Endothelial cell of umbilical vein (primary cell): ENCODE results near the gene SEMA3A. TPM values are rescaled to one million over a fixed set of nuclear protein-coding genes. Genes with fewer than 3 reads are reported as not detected.

Source experiments
- BruUV-seq: library from RNA; stranded (reverse); fragments of 400-500 nt; replicated peaks from 2 replicates; lab custom pipeline; 2021; lab: Mats Ljungman, UMichigan
- CTCF ChIA-PET: fragments of 300-600, 350-600 bp; sonication (Branson Sonifier 250); formaldehyde crosslinking; loops from one replicate; lab custom pipeline; 2021; ENCODE audit warnings: antibody characterized with exemption, inconsistent platforms; lab: Charles Lee
- POLR2A ChIA-PET: fragments of 300-600, 350-600 bp; sonication (Branson Sonifier 250); formaldehyde crosslinking; loops from one replicate; lab custom pipeline; 2021; ENCODE audit warnings: antibody characterized with exemption, inconsistent platforms; lab: Charles Lee
- DNase-seq: peaks from one replicate; pipeline ENCODE4 v3.0.0-alpha.2; 2011; ENCODE audit warnings: low read depth, low spot score
- FAIRE-seq: peaks from 2 replicates; lab custom pipeline; 2011; peaks lifted over from hg19 to GRCh38; lab: Jason Lieb, UNC
- H2AFZ ChIP-seq: 2 replicates; pipeline ENCODE4 v1.6.0; 2012; ENCODE audit warnings: low read depth, low read length, control low read depth, inconsistent platforms
- H3K27ac ChIP-seq: 2 replicates; pipeline ENCODE4 v1.5.1; 2011; ENCODE audit warnings: low read depth, mild to moderate bottlenecking, control low read depth, low read length, moderate library complexity; ENCODE audit not compliant: insufficient read depth
- H3K27me3 ChIP-seq, 2 experiments: 2 replicates each; pipeline versions ENCODE4 v1.6.0 to v1.6.1; 2011; ENCODE audit warnings: low read length in 2 of 2, mixed read lengths in 1 of 2; ENCODE audit not compliant: control insufficient read depth in 2 of 2, insufficient read depth in 2 of 2
- H3K36me3 ChIP-seq, 2 experiments: 2 replicates in 1 of 2; 3 replicates in 1 of 2; pipeline ENCODE4 v1.5.1; 2011; ENCODE audit warnings: low read length in 2 of 2, mild to moderate bottlenecking in 1 of 2, moderate library complexity in 1 of 2; ENCODE audit not compliant: control insufficient read depth in 2 of 2, insufficient read depth in 2 of 2; ENCODE audit errors: extremely low read depth in 1 of 2
- H3K4me1 ChIP-seq: 3 replicates; pipeline ENCODE4 v1.5.1; 2011; ENCODE audit warnings: mild to moderate bottlenecking, low read length; ENCODE audit not compliant: control insufficient read depth, insufficient read depth; ENCODE audit errors: extremely low read depth
- H3K4me2 ChIP-seq: 2 replicates; pipeline ENCODE4 v1.6.1; 2011; ENCODE audit warnings: low read length, control low read depth, mixed read lengths; ENCODE audit not compliant: insufficient read depth
- H3K4me3 ChIP-seq, 3 experiments: fragments of 200-600 bp in 1 of 3; sonication (generic), shearing (Covaris generic) in 1 of 3; replicated peaks in 1 of 3; 2 replicates each; pipeline ENCODE4 v1.5.1; 2011 to 2016; ENCODE audit warnings: control low read depth in 3 of 3, low read length in 3 of 3, mild to moderate bottlenecking in 2 of 3, inconsistent platforms in 1 of 3, low read depth in 1 of 3, moderate library complexity in 1 of 3; ENCODE audit not compliant: insufficient read depth in 1 of 3
- H3K79me2 ChIP-seq: 2 replicates; pipeline ENCODE4 v1.6.0; 2012; ENCODE audit warnings: low read length, inconsistent platforms; ENCODE audit not compliant: control insufficient read depth, insufficient read depth
- H3K9ac ChIP-seq: replicated peaks from 2 replicates; pipeline ENCODE3; 2011; ENCODE audit warnings: low read length, control low read depth; ENCODE audit not compliant: insufficient read depth; ENCODE audit errors: extremely low read depth
- H3K9me1 ChIP-seq: replicated peaks from 3 replicates; pipeline ENCODE4 v1.6.0; 2011; ENCODE audit warnings: mild to moderate bottlenecking, low read length; ENCODE audit not compliant: control insufficient read depth, insufficient read depth; ENCODE audit errors: extremely low read depth
- H3K9me3 ChIP-seq: replicated peaks from 2 replicates; pipeline ENCODE4 v1.5.1; 2012; ENCODE audit warnings: low read length, inconsistent platforms; ENCODE audit not compliant: control insufficient read depth, insufficient read depth
- H4K20me1 ChIP-seq: replicated peaks from 2 replicates; pipeline ENCODE3; 2011; ENCODE audit warnings: mild to moderate bottlenecking, low read length; ENCODE audit not compliant: control insufficient read depth, insufficient read depth; ENCODE audit errors: extremely low read depth
- EZH2 ChIP-seq: IDR thresholded peaks from 2 replicates; pipeline ENCODE4 v1.6.1; 2012; ENCODE audit warnings: borderline replicate concordance, low read depth, mild to moderate bottlenecking, moderate library complexity, low read length, inconsistent platforms; ENCODE audit not compliant: severe bottlenecking
- FOS ChIP-seq: IDR thresholded peaks from 2 replicates; pipeline ENCODE4 v1.6.1; 2011; ENCODE audit warnings: mild to moderate bottlenecking, low read length, moderate library complexity, borderline replicate concordance; ENCODE audit not compliant: insufficient read depth
- GATA2 ChIP-seq: IDR thresholded peaks from 2 replicates; pipeline ENCODE4 v1.7.0; 2011; ENCODE audit warnings: low read depth, mild to moderate bottlenecking, moderate library complexity, mixed read lengths, low read length; ENCODE audit not compliant: insufficient read length, insufficient read depth
- JUN ChIP-seq: IDR thresholded peaks from 2 replicates; pipeline ENCODE4 v1.6.1; 2011; ENCODE audit warnings: borderline replicate concordance, low read depth; ENCODE audit not compliant: insufficient read length, insufficient read depth
- MYC ChIP-seq: IDR thresholded peaks from one replicate; pipeline ENCODE4 v1.6.1; 2011; ENCODE audit warnings: mild to moderate bottlenecking, low read depth, low read length
- POLR2A ChIP-seq: IDR thresholded peaks from 2 replicates; pipeline ENCODE4 v1.6.1; 2012; ENCODE audit warnings: low read depth, mild to moderate bottlenecking, control low read depth, low read length
- POLR2AphosphoS5 ChIP-seq: IDR thresholded peaks from 2 replicates; pipeline ENCODE4 v1.6.1; 2012; ENCODE audit warnings: low read depth, mild to moderate bottlenecking, control low read depth, low read length, moderate library complexity; ENCODE audit not compliant: insufficient read depth
- dilution Hi-C: fragments of 300-500 bp; cut with MboI; formaldehyde crosslinking; loops from one replicate; pipeline ENCODE4 v1.15.0; 2019; ENCODE audit warnings: low sequenced_read_pairs; ENCODE audit not compliant: extremely low pct_ligation_motif_present
- intact Hi-C: fragments of 100-400 bp; cut with micrococcal nuclease; formaldehyde crosslinking; loops from one replicate; pipeline ENCODE4 v1.10.0; 2022
- polyA plus RNA-seq, 4 experiments: library from polyadenylated mRNA; depleted of rRNA in 3 of 4; stranded (reverse) in 3 of 4; unstranded in 1 of 4; fragments of >200 nt; gene quantifications; 2 replicates each; pipeline versions ENCODE4 v1.2.1 to v1.2.3, GENCODE V29; 2011 to 2012; ENCODE audit warnings: missing spikeins in 1 of 4
- total RNA-seq: library from RNA; stranded (reverse); gene quantifications from 2 replicates; pipeline ENCODE4 v1.2.3, GENCODE V29; 2021
- TF ChIP-seq, protein P1 (sequence below): IDR thresholded peaks from 2 replicates; pipeline ENCODE4 v1.6.1; 2011; ENCODE audit not compliant: insufficient read depth, insufficient read length
- TF ChIP-seq, protein P2 (sequence below), 2 donors: IDR thresholded peaks; 1 replicate in 1 of 2; 2 replicates in 1 of 2; pipeline ENCODE4 v1.5.1; 2011; ENCODE audit warnings: low read length in 2 of 2, mild to moderate bottlenecking in 2 of 2, moderate library complexity in 2 of 2, control low read depth in 1 of 2, inconsistent platforms in 1 of 2, low read depth in 1 of 2; ENCODE audit not compliant: insufficient read depth in 1 of 2; ENCODE audit errors: extremely low read depth in 1 of 2

Gene SEMA3A
- total and polyA plus RNA-seq, 2 donors (not counting 3 experiments of a cell fraction or from before 2014, with no cell fraction given) = 0.68 to 1.2 TPM

DNA sequence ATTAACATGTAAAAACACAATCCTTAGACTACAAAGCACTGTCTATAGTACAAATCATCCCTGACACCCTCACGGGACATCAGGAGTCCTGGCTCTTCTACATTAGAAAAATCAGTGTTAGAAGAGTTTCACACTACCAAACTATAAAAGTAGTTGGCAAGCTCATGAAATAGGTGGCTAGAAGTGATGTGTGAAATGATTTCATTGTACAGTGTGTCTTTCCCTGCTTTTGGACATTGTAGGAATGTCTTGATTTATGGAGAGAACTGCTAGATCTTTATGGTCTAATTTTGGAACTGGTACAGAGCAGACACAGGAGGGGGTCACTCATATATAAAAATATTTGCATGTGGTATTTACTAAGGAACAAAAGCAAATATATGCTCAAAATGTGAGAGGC is 33.2 kb downstream of the SEMA3A start:
- Histone ChIP-seq H3K9me3 (no peaks in the 10 kb centered on the region), H3K27ac (no peak overlapping the region), H3K27me3 (no peaks in the 10 kb centered on the region), H2AFZ (no peak overlapping the region), H3K79me2 (no peaks in the 10 kb centered on the region), H3K4me3 (no peak overlapping the region), H4K20me1 (no peaks in the 10 kb centered on the region), H3K9me1 (no peaks in the 10 kb centered on the region), H3K4me2 (no peak overlapping the region), H3K9ac (no peak overlapping the region), H3K36me3 (no peaks in the 10 kb centered on the region), H3K4me1 (no peaks in the 10 kb centered on the region)
- dilution Hi-C loops (no loop called here), intact Hi-C loops (no loop called here)
- TF ChIP-seq FOS (no peak), POLR2A (no peak), EZH2 (no peak), MYC (no peak), POLR2AphosphoS5 (no peak), JUN (no peak), GATA2 (no peak)
- TF ChIP-seq, protein P1, sequence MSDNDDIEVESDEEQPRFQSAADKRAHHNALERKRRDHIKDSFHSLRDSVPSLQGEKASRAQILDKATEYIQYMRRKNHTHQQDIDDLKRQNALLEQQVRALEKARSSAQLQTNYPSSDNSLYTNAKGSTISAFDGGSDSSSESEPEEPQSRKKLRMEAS = no peak
- TF ChIP-seq, protein P2, sequence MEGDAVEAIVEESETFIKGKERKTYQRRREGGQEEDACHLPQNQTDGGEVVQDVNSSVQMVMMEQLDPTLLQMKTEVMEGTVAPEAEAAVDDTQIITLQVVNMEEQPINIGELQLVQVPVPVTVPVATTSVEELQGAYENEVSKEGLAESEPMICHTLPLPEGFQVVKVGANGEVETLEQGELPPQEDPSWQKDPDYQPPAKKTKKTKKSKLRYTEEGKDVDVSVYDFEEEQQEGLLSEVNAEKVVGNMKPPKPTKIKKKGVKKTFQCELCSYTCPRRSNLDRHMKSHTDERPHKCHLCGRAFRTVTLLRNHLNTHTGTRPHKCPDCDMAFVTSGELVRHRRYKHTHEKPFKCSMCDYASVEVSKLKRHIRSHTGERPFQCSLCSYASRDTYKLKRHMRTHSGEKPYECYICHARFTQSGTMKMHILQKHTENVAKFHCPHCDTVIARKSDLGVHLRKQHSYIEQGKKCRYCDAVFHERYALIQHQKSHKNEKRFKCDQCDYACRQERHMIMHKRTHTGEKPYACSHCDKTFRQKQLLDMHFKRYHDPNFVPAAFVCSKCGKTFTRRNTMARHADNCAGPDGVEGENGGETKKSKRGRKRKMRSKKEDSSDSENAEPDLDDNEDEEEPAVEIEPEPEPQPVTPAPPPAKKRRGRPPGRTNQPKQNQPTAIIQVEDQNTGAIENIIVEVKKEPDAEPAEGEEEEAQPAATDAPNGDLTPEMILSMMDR (IDR thresholded peaks at IDR 0.05; ENCODE audit: extremely low read depth in 1 of 2, insufficient read depth in 1 of 2, low read depth in 1 of 2, low read length in 2 of 2) = no peak
- POLR2A ChIA-PET = no interaction called here
- BruUV-seq = no TSS peak
- no peak for FAIRE-seq
- DNase-seq = no peak
- CTCF ChIA-PET = interaction anchor here (1.1 to 2.5 kb wide), 3 partner anchors 9 to 861 kb away, joined by 4 to 7 read pairs (median 6); no protein-coding TSS in a partner anchor
